Measurements from ENCODE around the gene TACC2.

Gene TACC2

GRCh38 chr10:122279725-122280141 is 290.8 kb downstream of the TACC2 start:
- H3K27me3 ChIP-seq (ENCODE audit: insufficient read depth, low read depth, severe bottlenecking) = no peaks in the 10 kb centered on the region
- DNase-seq = peak; percentile 70
- no peak overlapping the region for H3K4me3 ChIP-seq (ENCODE audit: low read depth, low read length)
- no peak overlapping the region for H3K27ac ChIP-seq
- no peaks in the 10 kb centered on the region for H3K36me3 ChIP-seq
- TF ChIP-seq, protein P1, sequence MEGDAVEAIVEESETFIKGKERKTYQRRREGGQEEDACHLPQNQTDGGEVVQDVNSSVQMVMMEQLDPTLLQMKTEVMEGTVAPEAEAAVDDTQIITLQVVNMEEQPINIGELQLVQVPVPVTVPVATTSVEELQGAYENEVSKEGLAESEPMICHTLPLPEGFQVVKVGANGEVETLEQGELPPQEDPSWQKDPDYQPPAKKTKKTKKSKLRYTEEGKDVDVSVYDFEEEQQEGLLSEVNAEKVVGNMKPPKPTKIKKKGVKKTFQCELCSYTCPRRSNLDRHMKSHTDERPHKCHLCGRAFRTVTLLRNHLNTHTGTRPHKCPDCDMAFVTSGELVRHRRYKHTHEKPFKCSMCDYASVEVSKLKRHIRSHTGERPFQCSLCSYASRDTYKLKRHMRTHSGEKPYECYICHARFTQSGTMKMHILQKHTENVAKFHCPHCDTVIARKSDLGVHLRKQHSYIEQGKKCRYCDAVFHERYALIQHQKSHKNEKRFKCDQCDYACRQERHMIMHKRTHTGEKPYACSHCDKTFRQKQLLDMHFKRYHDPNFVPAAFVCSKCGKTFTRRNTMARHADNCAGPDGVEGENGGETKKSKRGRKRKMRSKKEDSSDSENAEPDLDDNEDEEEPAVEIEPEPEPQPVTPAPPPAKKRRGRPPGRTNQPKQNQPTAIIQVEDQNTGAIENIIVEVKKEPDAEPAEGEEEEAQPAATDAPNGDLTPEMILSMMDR (IDR thresholded peaks at IDR 0.05; ENCODE audit: low read depth, low read length) = peak; percentile 84
- H3K9me3 ChIP-seq (ENCODE audit: severe bottlenecking) = no peaks in the 10 kb centered on the region

- Histone ChIP-seq H3K27me3 (ENCODE audit: insufficient read depth, low read depth, severe bottlenecking) (no peaks in the 10 kb centered on the region), H3K27ac (no peak overlapping the region), H3K9me3 (ENCODE audit: severe bottlenecking) (no peaks in the 10 kb centered on the region), H3K4me3 (ENCODE audit: low read depth, low read length) (no peak overlapping the region), H3K36me3 (no peaks in the 10 kb centered on the region)
- TF ChIP-seq, protein P1 (IDR thresholded peaks at IDR 0.05; ENCODE audit: low read depth, low read length) = no peak
- no peak for DNase-seq
Measured at GRCh38 chr10:122280156-122280555, 291.2 kb downstream of the TACC2 start.

DNA sequence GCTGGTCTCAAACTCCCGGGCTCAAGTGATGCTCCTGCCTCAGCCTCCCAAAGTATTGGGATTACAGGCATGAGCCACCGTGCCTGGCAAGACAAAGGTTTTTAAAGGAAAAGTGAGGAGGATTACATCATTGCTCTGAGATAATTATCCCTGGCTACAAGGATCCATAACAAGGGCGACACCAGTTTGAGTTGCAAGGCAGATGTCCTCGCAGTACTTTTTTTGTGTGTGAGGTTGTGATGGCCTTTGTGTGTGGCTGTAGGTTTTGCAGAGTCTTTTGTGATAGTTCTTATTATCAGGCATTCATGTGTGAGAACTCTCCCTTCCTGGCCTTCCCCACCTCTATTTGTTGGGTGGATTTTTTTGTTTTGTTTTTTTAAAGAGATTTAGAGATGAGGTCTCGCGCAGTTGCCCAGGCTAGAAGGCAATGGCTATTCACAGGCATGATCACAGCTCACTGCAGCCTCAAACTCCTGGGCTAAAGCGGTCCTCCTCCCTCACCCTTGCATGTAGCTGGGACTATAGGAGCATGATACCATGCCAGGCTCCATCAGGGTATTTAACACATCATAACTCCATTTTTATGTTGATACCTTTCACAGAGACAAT is 292.2 kb downstream of the TACC2 start:
- no peaks in the 10 kb centered on the region for H3K9me3 ChIP-seq (ENCODE audit: severe bottlenecking)
- H3K4me3 ChIP-seq (ENCODE audit: low read depth, low read length) = no peak overlapping the region
- no peak for DNase-seq
- no peaks in the 10 kb centered on the region for H3K36me3 ChIP-seq
- no peak overlapping the region for H3K27ac ChIP-seq
- TF ChIP-seq, protein P1 (IDR thresholded peaks at IDR 0.05; ENCODE audit: low read depth, low read length) = no peak
- no peaks in the 10 kb centered on the region for H3K27me3 ChIP-seq (ENCODE audit: insufficient read depth, low read depth, severe bottlenecking)

GRCh38 chr10:122281751-122282150 is 292.8 kb downstream of the TACC2 start:
- TF ChIP-seq, protein P1 (IDR thresholded peaks at IDR 0.05; ENCODE audit: low read depth, low read length) = no peak
- Histone ChIP-seq H3K36me3 (no peaks in the 10 kb centered on the region), H3K27me3 (ENCODE audit: insufficient read depth, low read depth, severe bottlenecking) (no peaks in the 10 kb centered on the region), H3K27ac (no peak overlapping the region), H3K4me3 (ENCODE audit: low read depth, low read length) (no peak overlapping the region), H3K9me3 (ENCODE audit: severe bottlenecking) (no peaks in the 10 kb centered on the region)
- DNase-seq = no peak

GRCh38 chr10:122282253-122282671 is 293.3 kb downstream of the TACC2 start:
- H3K36me3 ChIP-seq = no peaks in the 10 kb centered on the region
- H3K27ac ChIP-seq = no peak overlapping the region
- H3K27me3 ChIP-seq (ENCODE audit: insufficient read depth, low read depth, severe bottlenecking) = no peaks in the 10 kb centered on the region
- H3K9me3 ChIP-seq (ENCODE audit: severe bottlenecking) = no peaks in the 10 kb centered on the region
- DNase-seq = no peak
- TF ChIP-seq, protein P1 (IDR thresholded peaks at IDR 0.05; ENCODE audit: low read depth, low read length) = no peak
- no peak overlapping the region for H3K4me3 ChIP-seq (ENCODE audit: low read depth, low read length)

DNA sequence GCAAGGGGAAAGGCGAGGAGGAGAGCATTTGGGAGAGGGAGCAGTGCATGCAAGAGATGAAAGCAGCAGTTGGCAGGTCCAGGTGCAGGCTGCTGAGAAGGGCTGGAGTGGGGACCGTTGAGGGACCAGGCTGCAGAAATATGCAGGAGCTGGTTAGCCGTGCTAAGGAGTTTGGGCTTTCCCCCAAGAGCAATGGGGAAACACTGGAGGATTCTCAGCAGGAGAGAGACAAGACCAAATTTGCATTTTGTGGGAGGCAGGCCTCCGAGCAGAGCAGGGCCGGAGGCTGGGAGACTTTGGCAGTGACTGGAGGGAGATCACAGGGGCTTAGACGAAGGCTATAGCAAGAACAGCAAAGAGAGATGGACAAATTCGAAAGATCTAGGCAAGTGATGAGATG is 293.9 kb downstream of the TACC2 start:
- TF ChIP-seq, protein P1 (IDR thresholded peaks at IDR 0.05; ENCODE audit: low read depth, low read length) = no peak
- Histone ChIP-seq H3K27ac (no peak overlapping the region), H3K36me3 (no peaks in the 10 kb centered on the region), H3K9me3 (ENCODE audit: severe bottlenecking) (no peaks in the 10 kb centered on the region), H3K27me3 (ENCODE audit: insufficient read depth, low read depth, severe bottlenecking) (no peaks in the 10 kb centered on the region), H3K4me3 (ENCODE audit: low read depth, low read length) (no peak overlapping the region)
- no peak for DNase-seq
